NCI-H774 (cell line): ENCODE results near the gene ATOX1.

Experiments
- DNase-seq: peaks from one replicate; lab custom pipeline; 2025; lab: John Stamatoyannopoulos, UW

ATOX1 gene

GRCh38 chr5:151770383-151771258 is 12.2 kb upstream of the ATOX1 start:
- peak; percentile 18 for DNase-seq

- DNase-seq = no peak
Measured at GRCh38 chr5:151766975-151767374, 8.5 kb upstream of the ATOX1 start.

- no peak for DNase-seq
Measured at GRCh38 chr5:151764801-151765200, 6.4 kb upstream of the ATOX1 start.

GRCh38 chr5:151758141-151758429 is 346 bp downstream of the ATOX1 start:
- DNase-seq = no peak

- DNase-seq = no peak
Measured at GRCh38 chr5:151757233-151758140, 944 bp downstream of the ATOX1 start.

GRCh38 chr5:151755383-151755782 is 3.0 kb downstream of the ATOX1 start:
- no peak for DNase-seq

- no peak for DNase-seq
Measured at GRCh38 chr5:151751593-151751992, 6.8 kb downstream of the ATOX1 start.

- DNase-seq = no peak
Measured at GRCh38 chr5:151751091-151751490, 7.3 kb downstream of the ATOX1 start.

DNA sequence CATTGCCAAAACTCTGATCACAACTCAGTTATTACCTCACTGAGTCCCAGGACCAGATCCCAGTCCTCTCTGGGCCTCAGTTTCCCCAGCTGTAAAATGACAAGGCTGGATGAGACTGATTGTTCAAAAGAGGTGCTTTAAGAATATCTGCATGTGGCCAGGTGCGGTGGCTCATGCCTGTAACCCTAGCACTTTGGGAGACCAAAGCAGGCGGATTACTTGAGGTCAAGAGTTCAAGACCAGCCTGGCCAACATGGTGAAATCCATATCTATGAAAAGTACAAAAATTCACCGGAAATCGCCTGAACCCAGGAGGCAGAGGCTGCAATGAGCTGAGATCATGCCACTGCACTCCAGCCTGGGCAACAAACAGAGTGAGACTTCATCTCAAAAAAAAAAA is 8.3 kb downstream of the ATOX1 start:
- no peak for DNase-seq

- no peak for DNase-seq
Measured at GRCh38 chr5:151745071-151745705, 13.2 kb downstream of the ATOX1 start.

- no peak for DNase-seq
Measured at GRCh38 chr5:151743530-151743929, 14.9 kb downstream of the ATOX1 start.

GRCh38 chr5:151742870-151743294 is 15.5 kb downstream of the ATOX1 start:
- no peak for DNase-seq

DNA sequence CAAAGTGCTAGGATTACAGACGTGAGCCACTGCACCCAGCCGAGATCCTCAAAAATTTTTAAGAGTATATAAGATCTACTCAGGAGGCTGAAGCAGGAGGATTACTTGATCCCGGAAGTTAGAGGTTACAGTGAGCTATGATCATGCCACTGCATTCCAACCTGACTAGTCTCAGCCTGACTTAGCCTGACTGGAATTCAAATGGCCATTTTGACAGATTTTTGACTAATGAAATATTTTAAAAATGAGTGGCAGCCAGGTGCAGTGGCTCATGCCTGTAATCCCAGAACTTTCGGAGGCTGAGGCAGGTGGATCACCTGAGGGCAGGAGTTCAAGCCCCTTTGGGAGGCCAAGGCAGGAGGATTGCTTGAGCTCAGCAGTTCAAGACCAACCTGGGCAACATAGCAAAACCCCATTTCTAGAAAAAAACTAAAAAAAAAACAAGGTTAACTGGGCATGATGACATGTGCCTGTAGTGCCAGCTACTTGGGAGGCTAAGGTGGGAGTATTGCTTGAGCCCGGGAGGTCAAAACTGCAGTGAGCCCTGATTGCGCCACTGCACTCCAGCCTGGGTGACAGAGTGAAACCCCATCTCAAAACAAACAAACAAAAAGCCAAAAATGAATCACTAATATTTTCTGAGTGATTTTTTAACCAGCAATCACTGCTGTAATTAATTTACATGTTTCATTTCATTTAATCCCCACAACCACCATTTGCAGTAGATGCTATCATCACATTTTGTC is 16.6 kb downstream of the ATOX1 start:
- DNase-seq = no peak

DNA sequence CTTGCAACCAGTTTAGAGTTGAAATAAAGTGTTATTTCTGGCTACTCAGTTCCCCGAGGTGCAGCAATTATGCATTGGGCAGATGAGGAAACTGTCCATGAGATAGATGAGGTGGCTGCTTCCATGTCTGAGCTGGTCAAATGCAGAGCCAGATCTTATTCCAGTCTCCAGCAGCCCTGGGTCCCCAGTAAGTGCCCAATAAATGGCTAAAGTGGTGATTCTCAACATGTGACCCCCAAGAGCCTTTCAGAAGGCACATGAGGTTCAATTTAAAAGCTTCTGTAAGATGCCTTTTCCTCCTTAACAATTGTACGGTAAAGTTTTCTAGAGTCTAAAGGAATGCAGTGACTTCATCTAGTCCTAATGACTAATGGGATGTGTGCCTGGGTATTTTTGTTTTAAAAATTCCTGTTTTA is 17.5 kb downstream of the ATOX1 start:
- DNase-seq = no peak

DNA sequence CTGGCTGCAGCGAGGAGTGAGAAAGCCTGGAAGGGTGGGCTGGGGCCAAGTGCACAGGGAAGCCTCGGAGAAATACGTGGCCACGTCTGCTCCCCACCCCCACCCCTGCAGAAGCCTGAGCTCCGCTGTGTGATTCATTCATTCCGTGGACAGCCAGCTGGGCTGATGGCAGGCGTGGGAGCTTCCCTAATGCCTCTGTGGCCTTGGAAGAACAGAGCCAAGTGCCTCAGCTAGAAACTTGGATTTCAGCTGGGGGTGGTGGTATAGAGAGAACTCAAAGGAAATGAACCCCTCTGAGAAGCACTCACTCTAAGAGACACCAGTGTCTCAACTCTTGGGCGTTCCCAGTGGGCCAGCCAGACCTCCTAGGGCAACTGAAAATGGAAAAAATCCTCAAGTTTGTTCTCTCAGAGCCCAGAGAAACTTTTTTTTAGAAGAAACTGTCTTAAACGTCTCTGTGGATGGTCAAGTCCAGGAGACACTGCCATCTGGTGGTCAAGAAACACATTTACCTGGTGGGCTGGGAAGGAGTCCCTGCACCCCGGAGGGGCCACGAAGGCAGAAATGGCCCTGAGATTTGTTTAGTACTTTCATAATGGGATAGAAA is 18.0 kb downstream of the ATOX1 start:
- no peak for DNase-seq

DNA sequence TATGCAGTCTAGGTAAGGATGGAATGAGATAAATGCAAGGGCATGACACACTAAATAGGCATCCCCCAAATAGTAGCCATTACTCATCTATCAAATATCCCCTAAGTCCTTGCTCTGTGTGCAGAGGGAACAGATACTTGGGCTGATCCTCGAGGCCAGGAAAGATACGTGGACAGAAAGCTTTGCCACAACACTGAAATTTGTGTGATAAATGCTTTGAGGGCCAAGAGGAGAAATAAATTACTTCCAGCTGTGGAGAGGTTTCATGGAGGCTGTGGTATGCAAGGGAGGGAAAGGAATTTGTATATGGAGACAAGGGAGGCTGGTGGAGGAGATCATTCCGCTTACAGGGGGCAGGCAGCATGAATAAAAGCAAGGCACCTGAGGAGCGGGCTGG is 18.5 kb downstream of the ATOX1 start:
- DNase-seq = no peak

DNA sequence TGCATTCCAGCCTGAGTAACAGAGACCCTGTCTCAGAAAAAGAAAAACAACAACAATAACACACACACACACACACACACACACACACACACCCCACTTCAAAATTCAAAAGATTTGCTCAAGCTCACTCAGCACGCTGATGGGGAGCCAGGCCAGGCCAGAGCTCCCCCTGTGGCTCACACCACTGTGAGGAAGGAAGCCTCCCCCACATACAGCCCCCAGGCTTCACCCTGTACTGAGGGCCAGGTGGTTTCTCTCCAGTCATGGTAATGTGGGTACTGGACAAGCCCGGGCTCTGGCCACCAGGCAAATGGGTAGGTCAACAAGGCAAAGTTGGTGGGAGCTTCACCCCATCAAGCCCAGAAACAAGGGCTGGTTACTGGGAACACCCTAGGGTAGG is 19.0 kb downstream of the ATOX1 start:
- DNase-seq = no peak

DNA sequence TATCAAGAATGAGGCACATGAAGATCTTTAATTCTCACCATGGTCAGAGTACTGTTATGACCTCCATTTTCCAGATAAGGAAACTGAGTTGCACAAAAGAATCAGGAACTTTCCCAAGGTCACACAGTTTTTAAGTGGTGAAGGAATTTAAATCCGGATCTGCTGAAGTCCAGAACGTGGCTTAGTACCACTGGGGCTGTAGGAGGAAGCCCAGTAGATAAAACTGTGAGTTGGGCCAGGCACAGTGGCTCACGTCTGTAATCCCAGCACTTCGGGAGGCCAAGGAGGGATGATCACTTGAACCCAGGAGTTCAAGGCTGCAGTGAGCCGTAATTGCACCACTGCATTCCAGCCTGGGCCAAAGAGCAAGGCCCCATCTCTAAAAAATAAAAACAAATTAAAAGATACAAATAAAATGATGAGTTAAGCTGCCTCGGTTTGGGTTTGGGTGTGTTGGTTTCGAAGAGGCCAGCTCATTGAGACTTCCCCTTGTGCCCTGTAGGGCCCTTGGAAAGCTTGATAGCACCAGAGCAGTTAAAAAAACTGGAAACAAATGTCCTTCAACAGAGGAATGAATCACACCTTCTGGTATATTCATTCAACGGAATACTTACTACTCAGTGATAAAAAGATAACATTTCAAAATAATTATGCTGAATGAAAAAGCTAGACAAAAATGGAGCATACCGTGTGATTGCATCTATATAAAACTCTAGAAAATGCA is 20.1 kb downstream of the ATOX1 start:
- DNase-seq = no peak

DNA sequence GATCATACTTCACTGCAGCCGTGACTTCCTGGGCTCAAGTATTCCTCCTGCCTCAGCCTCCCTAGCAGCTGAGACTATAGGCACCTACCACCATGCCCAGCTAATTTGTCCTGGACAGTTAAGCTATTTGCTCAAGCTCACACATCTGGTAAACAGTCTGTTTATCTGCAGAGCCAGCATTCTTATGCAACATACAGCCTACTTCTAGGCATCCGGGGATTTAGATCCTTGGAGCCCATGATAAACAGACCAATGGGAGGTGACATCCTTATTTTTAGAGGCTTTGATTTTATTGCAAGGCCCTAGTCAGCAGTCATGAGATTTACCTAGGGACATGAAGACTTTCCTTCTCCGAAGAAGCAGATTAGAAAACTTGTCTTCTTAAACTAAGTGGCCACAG is 21.0 kb downstream of the ATOX1 start:
- no peak for DNase-seq

GRCh38 chr5:151735646-151736045 is 22.8 kb downstream of the ATOX1 start:
- DNase-seq = no peak

DNA sequence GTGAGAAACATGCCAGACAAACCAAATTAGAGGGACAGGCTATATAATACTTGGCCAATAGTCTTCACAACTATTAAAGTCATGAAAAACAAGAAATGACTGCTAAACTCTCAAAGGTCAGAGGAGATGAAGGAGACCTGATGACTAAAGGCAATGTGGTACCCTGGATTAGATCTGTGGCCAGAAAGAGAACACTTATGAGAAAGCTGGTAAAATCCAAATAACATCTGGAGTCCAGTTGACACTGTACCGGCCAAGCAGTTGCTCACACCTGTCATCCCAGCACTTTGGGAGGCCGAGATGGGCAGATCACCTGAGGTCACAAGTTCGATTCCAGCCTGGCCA is 24.4 kb downstream of the ATOX1 start:
- no peak for DNase-seq
